ENCODE data around the gene TRAF3IP1. TPM values are rescaled to one million over a fixed set of nuclear protein-coding genes. Genes with fewer than 3 reads are reported as not detected.

The TRAF3IP1 gene
- total and polyA plus RNA-seq, 2 of the 13 experiments (the other 11 are each of a cell fraction or from before 2014, with no cell fraction given), result 4.1 to 12.9 TPM

DNA sequence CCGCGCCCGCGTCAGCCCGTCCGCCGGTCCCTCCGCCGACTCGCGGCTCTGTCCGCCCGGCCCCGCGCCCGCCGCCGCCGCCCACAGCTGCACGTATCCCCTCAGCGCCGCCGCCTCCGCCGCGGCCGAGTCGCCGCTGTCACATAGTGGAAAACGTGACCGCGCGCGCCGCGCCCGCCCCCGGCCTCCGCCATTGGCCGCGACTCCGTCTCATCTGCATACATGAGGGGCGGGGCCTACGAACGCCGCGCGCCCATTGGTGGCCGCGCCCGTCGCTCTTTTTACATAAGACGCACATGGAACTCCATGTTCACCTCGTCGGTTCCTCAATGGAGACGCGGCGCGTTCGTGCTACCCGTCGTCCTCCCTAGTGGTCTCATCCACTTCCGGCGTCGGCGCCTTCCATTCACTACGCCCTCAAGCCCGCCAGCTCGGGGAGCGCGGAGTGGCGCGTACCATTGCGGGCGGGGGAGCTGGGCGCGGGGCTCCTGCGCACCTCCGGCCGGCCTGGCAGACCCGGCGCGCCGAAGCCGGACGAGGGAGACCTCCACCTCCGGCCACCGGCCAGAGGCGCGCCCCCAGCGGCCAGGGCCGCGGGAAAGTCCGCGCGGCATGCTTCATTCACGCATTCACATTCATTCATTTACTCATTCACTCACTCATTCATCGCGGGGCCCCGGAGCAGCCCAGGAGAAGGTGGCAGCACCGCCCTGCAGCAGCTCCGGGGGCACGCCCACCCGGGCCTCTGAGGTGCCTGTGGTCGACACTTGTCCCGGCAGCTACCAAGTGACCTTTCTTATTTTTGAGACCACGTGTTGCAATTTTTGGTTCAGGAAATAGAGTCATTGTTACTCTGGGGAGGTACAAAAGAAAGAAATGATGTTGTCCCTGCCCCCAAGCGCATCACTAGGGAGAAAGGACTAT is 31.4 kb upstream of the TRAF3IP1 start (continued):
- TF ChIP-seq, protein P1, sequence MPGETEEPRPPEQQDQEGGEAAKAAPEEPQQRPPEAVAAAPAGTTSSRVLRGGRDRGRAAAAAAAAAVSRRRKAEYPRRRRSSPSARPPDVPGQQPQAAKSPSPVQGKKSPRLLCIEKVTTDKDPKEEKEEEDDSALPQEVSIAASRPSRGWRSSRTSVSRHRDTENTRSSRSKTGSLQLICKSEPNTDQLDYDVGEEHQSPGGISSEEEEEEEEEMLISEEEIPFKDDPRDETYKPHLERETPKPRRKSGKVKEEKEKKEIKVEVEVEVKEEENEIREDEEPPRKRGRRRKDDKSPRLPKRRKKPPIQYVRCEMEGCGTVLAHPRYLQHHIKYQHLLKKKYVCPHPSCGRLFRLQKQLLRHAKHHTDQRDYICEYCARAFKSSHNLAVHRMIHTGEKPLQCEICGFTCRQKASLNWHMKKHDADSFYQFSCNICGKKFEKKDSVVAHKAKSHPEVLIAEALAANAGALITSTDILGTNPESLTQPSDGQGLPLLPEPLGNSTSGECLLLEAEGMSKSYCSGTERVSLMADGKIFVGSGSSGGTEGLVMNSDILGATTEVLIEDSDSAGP (CRISPR knock-in tag; IDR thresholded peaks at IDR 0.05; ENCODE audit: borderline replicate concordance), result peak; percentile 56
- no peak for TF ChIP-seq NR2F6 (IDR thresholded peaks at IDR 0.05)
- peak; percentile 35; the same call in 1 of the 2 replicates for TF ChIP-seq NR2F6 (CRISPR knock-in tag; IDR thresholded peaks at IDR 0.05)
- TF ChIP-seq, protein P2, sequence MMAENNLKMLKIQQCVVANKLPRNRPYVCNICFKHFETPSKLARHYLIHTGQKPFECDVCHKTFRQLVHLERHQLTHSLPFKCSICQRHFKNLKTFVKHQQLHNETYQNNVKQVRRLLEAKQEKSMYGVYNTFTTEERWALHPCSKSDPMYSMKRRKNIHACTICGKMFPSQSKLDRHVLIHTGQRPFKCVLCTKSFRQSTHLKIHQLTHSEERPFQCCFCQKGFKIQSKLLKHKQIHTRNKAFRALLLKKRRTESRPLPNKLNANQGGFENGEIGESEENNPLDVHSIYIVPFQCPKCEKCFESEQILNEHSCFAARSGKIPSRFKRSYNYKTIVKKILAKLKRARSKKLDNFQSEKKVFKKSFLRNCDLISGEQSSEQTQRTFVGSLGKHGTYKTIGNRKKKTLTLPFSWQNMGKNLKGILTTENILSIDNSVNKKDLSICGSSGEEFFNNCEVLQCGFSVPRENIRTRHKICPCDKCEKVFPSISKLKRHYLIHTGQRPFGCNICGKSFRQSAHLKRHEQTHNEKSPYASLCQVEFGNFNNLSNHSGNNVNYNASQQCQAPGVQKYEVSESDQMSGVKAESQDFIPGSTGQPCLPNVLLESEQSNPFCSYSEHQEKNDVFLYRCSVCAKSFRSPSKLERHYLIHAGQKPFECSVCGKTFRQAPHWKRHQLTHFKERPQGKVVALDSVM (CRISPR knock-in tag; IDR thresholded peaks at IDR 0.05), result peak; percentile 31; the same call in 1 of the 2 replicates
- TF ChIP-seq POLR2AphosphoS5 (IDR thresholded peaks at IDR 0.05; ENCODE audit: low read depth, low read length), result peak; percentile 51
- TF ChIP-seq, protein P3, sequence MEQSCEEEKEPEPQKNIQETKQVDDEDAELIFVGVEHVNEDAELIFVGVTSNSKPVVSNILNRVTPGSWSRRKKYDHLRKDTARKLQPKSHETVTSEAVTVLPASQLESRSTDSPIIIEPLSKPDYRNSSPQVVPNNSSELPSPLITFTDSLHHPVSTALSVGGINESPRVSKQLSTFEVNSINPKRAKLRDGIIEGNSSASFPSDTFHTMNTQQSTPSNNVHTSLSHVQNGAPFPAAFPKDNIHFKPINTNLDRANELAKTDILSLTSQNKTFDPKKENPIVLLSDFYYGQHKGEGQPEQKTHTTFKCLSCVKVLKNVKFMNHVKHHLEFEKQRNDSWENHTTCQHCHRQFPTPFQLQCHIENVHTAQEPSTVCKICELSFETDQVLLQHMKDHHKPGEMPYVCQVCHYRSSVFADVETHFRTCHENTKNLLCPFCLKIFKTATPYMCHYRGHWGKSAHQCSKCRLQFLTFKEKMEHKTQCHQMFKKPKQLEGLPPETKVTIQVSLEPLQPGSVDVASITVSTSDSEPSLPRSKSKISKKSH (CRISPR knock-in tag; IDR thresholded peaks at IDR 0.05; ENCODE audit: borderline replicate concordance), result no peak
- TF ChIP-seq ZSCAN29 (CRISPR knock-in tag; conservative IDR thresholded peaks at IDR 0.05), result no peak; the same call in 1 of the 2 replicates
- no peak for TF ChIP-seq SCMH1 (CRISPR knock-in tag; IDR thresholded peaks at IDR 0.05; ENCODE audit: borderline replicate concordance)
- TF ChIP-seq, protein P4, sequence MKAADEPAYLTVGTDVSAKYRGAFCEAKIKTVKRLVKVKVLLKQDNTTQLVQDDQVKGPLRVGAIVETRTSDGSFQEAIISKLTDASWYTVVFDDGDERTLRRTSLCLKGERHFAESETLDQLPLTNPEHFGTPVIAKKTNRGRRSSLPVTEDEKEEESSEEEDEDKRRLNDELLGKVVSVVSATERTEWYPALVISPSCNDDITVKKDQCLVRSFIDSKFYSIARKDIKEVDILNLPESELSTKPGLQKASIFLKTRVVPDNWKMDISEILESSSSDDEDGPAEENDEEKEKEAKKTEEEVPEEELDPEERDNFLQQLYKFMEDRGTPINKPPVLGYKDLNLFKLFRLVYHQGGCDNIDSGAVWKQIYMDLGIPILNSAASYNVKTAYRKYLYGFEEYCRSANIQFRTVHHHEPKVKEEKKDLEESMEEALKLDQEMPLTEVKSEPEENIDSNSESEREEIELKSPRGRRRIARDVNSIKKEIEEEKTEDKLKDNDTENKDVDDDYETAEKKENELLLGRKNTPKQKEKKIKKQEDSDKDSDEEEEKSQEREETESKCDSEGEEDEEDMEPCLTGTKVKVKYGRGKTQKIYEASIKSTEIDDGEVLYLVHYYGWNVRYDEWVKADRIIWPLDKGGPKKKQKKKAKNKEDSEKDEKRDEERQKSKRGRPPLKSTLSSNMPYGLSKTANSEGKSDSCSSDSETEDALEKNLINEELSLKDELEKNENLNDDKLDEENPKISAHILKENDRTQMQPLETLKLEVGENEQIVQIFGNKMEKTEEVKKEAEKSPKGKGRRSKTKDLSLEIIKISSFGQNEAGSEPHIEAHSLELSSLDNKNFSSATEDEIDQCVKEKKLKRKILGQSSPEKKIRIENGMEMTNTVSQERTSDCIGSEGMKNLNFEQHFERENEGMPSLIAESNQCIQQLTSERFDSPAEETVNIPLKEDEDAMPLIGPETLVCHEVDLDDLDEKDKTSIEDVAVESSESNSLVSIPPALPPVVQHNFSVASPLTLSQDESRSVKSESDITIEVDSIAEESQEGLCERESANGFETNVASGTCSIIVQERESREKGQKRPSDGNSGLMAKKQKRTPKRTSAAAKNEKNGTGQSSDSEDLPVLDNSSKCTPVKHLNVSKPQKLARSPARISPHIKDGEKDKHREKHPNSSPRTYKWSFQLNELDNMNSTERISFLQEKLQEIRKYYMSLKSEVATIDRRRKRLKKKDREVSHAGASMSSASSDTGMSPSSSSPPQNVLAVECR (CRISPR knock-in tag; IDR thresholded peaks at IDR 0.05; ENCODE audit: borderline replicate concordance), result peak; percentile 99
- TF ChIP-seq MBNL3 (CRISPR knock-in tag; conservative IDR thresholded peaks at IDR 0.05), result no peak
- peak; percentile 72 for TF ChIP-seq SOX5 (CRISPR knock-in tag; IDR thresholded peaks at IDR 0.05; ENCODE audit: borderline replicate concordance)
- peak; percentile 50; the same call in 1 of the 2 replicates for TF ChIP-seq ZKSCAN1 (IDR thresholded peaks at IDR 0.05; ENCODE audit: low read length)
- TF ChIP-seq, protein P5, sequence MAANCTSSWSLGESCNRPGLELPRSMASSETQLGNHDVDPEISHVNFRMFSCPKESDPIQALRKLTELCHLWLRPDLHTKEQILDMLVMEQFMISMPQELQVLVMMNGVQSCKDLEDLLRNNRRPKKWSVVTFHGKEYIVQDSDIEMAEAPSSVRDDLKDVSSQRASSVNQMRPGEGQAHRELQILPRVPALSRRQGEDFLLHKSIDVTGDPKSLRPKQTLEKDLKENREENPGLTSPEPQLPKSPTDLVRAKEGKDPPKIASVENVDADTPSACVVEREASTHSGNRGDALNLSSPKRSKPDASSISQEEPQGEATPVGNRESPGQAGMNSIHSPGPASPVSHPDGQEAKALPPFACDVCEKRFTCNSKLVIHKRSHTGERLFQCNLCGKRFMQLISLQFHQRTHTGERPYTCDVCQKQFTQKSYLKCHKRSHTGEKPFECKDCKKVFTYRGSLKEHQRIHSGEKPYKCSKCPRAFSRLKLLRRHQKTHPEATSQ (CRISPR knock-in tag; IDR thresholded peaks at IDR 0.05; ENCODE audit: borderline replicate concordance), result no peak; the same call in 1 of the 2 replicates
- no peak for TF ChIP-seq MEIS1 (CRISPR knock-in tag; IDR thresholded peaks at IDR 0.05; ENCODE audit: borderline replicate concordance)
- no peak for TF ChIP-seq GABPA (IDR thresholded peaks at IDR 0.05; ENCODE audit: low read depth, low read length)
- TF ChIP-seq GABPA (CRISPR knock-in tag; IDR thresholded peaks at IDR 0.05; ENCODE audit: low read depth), result peak; percentile 90
- peak; percentile 87; the same call in 1 of the 2 replicates for TF ChIP-seq ZNF790 (CRISPR knock-in tag; IDR thresholded peaks at IDR 0.05; ENCODE audit: borderline replicate concordance)
